ENCODE measurements around the gene NCOA1. TPM values are rescaled to one million over a fixed set of nuclear protein-coding genes. Genes with fewer than 3 reads are reported as not detected.

Gene NCOA1
- total RNA-seq, 1 donor from 2014 or later: 75.1 TPM

DNA sequence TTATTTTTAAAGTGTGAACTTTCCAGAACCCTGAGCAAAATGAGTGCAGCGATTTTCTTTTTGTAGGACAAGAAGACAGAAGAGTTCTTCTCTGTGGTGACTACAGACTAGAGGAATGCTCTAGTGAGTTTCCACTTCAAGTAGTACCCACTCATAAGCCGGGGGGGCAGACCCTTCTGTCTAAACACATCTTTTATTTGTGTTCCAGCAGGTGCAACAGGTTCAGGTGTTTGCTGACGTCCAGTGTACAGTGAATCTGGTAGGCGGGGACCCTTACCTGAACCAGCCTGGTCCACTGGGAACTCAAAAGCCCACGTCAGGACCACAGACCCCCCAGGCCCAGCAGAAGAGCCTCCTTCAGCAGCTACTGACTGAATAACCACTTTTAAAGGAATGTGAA is 277.0 kb downstream of the NCOA1 start:
- no peak overlapping the region for H3K4me3 Mint-ChIP-seq (ENCODE audit: unreplicated experiment)
- no peaks in the 10 kb centered on the region for H3K4me1 Mint-ChIP-seq (ENCODE audit: low read depth, unreplicated experiment)
- H3K27me3 Mint-ChIP-seq (ENCODE audit: unreplicated experiment): peaks cover 5% of the 10 kb centered on the region
- peaks cover 4% of the 10 kb centered on the region for H3K36me3 Mint-ChIP-seq (ENCODE audit: unreplicated experiment)
- DNase-seq: no peak
- H3K27ac Mint-ChIP-seq (ENCODE audit: unreplicated experiment): no peak overlapping the region
- TF ChIP-seq CTCF (IDR thresholded peaks at IDR 0.05; ENCODE audit: partially characterized antibody, unreplicated experiment): no peak
- peaks cover 8% of the 10 kb centered on the region for H3K9me3 Mint-ChIP-seq (ENCODE audit: unreplicated experiment)

- no peak for DNase-seq
- Mint-ChIP-seq H3K9me3 (ENCODE audit: unreplicated experiment) (peaks cover 8% of the 10 kb centered on the region), H3K27ac (ENCODE audit: unreplicated experiment) (no peak overlapping the region)
Measured at GRCh38 chr2:24768601-24769000, 277.5 kb downstream of the NCOA1 start.

GRCh38 chr2:24771061-24771460 is 280.0 kb downstream of the NCOA1 start:
- Mint-ChIP-seq H3K4me1 (ENCODE audit: low read depth, unreplicated experiment) (no peaks in the 10 kb centered on the region), H3K27me3 (ENCODE audit: unreplicated experiment) (peaks cover 2% of the 10 kb centered on the region), H3K4me3 (ENCODE audit: unreplicated experiment) (no peak overlapping the region), H3K36me3 (ENCODE audit: unreplicated experiment) (peaks cover 4% of the 10 kb centered on the region), H3K27ac (ENCODE audit: unreplicated experiment) (no peak overlapping the region), H3K9me3 (ENCODE audit: unreplicated experiment) (peaks cover 5% of the 10 kb centered on the region)
- TF ChIP-seq CTCF (IDR thresholded peaks at IDR 0.05; ENCODE audit: partially characterized antibody, unreplicated experiment): no peak
- no peak for DNase-seq

More at GRCh38 chr2:24768601-24769000, 277.5 kb downstream of the NCOA1 start:
- H3K4me1 Mint-ChIP-seq (ENCODE audit: low read depth, unreplicated experiment): no peaks in the 10 kb centered on the region
- TF ChIP-seq CTCF (IDR thresholded peaks at IDR 0.05; ENCODE audit: partially characterized antibody, unreplicated experiment): no peak
- H3K36me3 Mint-ChIP-seq (ENCODE audit: unreplicated experiment): peaks cover 4% of the 10 kb centered on the region
- H3K4me3 Mint-ChIP-seq (ENCODE audit: unreplicated experiment): no peak overlapping the region
- peaks cover 5% of the 10 kb centered on the region for H3K27me3 Mint-ChIP-seq (ENCODE audit: unreplicated experiment)

DNA sequence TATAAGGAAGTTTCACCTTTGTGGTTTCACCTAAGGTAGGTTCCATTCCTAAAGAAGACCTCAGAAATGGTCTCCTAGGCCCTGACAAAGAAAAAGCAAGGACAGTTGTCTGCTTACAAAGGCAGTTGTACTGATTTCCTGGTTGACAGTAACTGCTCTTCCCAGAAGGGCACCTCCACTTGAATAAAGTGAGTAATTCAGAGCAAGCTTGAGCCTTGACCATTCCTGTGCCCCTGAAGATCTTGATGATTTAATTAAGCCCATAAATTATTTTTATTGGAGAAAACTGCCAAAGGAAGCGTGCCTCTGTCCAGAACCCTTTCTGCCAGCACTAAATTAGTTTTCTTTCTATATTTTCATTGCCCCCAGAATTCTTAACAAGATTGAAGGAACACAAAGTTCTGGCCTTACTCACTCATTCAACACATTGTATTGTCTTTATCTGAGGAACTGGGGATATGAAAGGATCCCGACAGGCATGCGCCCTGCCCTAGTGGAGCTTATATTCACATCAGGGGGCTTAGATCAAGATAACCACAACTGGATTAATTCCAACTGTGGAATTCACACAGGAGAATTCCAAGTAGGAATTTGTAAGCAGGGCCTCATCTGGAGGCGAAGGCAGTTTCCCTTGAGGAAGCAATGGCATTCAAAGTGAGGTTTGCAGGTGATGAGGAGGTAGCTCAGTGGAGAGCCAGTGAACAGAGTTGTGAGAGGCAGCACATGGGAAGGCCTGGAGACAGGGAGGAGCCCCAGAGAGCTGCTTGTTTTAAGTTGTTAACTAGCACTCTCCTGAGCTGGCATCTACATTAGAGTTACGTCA is 280.9 kb downstream of the NCOA1 start:
- no peak for TF ChIP-seq CTCF (IDR thresholded peaks at IDR 0.05; ENCODE audit: partially characterized antibody, unreplicated experiment)
- no peak for DNase-seq
- H3K27ac Mint-ChIP-seq (ENCODE audit: unreplicated experiment): no peak overlapping the region
- peaks cover 6% of the 10 kb centered on the region for H3K9me3 Mint-ChIP-seq (ENCODE audit: unreplicated experiment)
- H3K27me3 Mint-ChIP-seq (ENCODE audit: unreplicated experiment): peaks cover 2% of the 10 kb centered on the region
- H3K36me3 Mint-ChIP-seq (ENCODE audit: unreplicated experiment): peaks cover 4% of the 10 kb centered on the region
- no peaks in the 10 kb centered on the region for H3K4me1 Mint-ChIP-seq (ENCODE audit: low read depth, unreplicated experiment)
- no peak overlapping the region for H3K4me3 Mint-ChIP-seq (ENCODE audit: unreplicated experiment)

GRCh38 chr2:24774373-24774772 is 283.3 kb downstream of the NCOA1 start:
- TF ChIP-seq CTCF (IDR thresholded peaks at IDR 0.05; ENCODE audit: partially characterized antibody, unreplicated experiment): no peak
- H3K4me1 Mint-ChIP-seq (ENCODE audit: low read depth, unreplicated experiment): no peaks in the 10 kb centered on the region
- peaks cover 4% of the 10 kb centered on the region for H3K36me3 Mint-ChIP-seq (ENCODE audit: unreplicated experiment)
- H3K27me3 Mint-ChIP-seq (ENCODE audit: unreplicated experiment): peaks cover 2% of the 10 kb centered on the region
- H3K9me3 Mint-ChIP-seq (ENCODE audit: unreplicated experiment): peaks cover 6% of the 10 kb centered on the region
- DNase-seq: no peak
- H3K4me3 Mint-ChIP-seq (ENCODE audit: unreplicated experiment): no peak overlapping the region
- H3K27ac Mint-ChIP-seq (ENCODE audit: unreplicated experiment): no peak overlapping the region
